T-helper 17 cell (primary cell): Measurements from ENCODE around the gene BLOC1S2. TPM values are rescaled to one million over a fixed set of nuclear protein-coding genes. Genes with fewer than 3 reads are reported as not detected.

Source experiments
- ATAC-seq: fragments of 150-1000 bp; cut with Tn5 transposase; 2 replicates; pipeline ENCODE4 v1.10.0; 2021; ENCODE audit warnings: mild to moderate bottlenecking, moderate library complexity
- DNase-seq, 3 donors: peaks; one replicate each; pipeline versions ENCODE4 v3.0.0 to v3.0.0-alpha.2; 2020 to 2021
- H3K9me3 ChIP-seq: one replicate; pipeline ENCODE4 v1.7.0; 2013; ENCODE audit warnings: low read length, mild to moderate bottlenecking; ENCODE audit not compliant: control insufficient read depth, poor library complexity, severe bottlenecking
- H3K27ac Mint-ChIP-seq: one replicate; pipeline ENCODE4 v1.8.0; 2022; ENCODE audit warnings: mild to moderate bottlenecking, moderate library complexity, mixed read lengths
- H3K27me3 Mint-ChIP-seq: one replicate; pipeline ENCODE4 v1.8.0; 2022; ENCODE audit warnings: mixed read lengths
- H3K36me3 Mint-ChIP-seq: one replicate; pipeline ENCODE4 v1.8.0; 2022; ENCODE audit warnings: low read depth, mixed read lengths
- H3K4me1 Mint-ChIP-seq: one replicate; pipeline ENCODE4 v1.8.0; 2022; ENCODE audit warnings: mild to moderate bottlenecking, mixed read lengths
- H3K4me3 Mint-ChIP-seq: one replicate; pipeline ENCODE4 v1.8.0; 2022; ENCODE audit warnings: mild to moderate bottlenecking, moderate library complexity, mixed read lengths
- total RNA-seq, 4 donors: library from RNA in 2 of 4; stranded (reverse) in 2 of 4; gene quantifications; one replicate each; pipeline ENCODE4 v1.2.3 and lab custom pipeline; 2022 to 2026

BLOC1S2 gene
- 10 to 100 TPM; 40.4 to 58.2 TPM for total RNA-seq
- total RNA-seq (lab: John Stamatoyannopoulos, UW), result 32.3 to 48.4 reads per million in 2 donors

DNA sequence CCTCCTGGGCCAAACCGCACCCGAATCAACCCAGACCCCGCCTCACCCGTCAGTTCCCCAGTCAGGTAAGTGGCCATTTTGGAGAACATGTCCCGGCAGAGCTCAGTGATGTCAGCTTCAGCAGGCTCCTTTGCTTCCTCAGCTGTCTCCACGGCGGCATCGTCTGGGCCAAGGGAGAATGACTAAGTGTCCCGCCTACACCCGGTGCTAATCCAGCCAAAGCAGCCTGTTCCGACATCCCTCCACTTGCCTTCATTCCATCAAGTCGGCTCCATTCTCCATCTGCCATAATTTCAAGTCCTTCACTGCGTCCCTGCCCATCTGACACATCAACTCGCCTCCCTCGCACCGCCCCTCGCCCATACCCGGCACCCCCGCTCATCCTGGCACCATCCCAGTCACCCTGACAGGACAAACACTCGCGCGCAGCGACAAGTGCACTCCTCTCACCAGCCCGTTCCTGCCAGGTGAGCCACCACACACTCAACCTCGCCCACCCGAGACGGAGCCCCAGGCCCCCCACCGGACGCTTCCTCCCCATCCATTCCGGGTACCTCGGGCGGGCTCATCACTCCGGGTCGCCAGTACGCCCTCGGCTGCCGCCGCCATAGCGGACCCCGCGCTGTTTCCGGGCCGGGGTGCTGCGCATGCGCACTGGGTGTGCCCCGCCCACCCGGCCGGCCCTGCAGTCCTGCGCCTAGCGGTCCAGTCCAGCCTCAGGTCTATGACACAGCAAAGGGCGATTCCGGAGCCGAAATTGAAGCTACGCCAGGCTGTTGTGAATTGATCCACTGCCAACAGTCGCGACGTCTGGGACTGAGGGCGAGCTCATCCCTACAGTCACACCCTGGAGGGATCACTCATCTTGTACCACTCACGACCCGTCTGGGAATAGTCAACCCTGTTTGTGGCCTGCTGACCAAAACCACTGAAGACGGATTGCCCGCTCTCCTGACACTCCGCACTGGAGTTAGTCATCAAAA lies at the start of gene BLOC1S2:
BLOC1S2 (minus strand) TSS at position 630 of the 983 bp plus-strand sequence; CDS start at position 609, 21 bp downstream.
- DNase-seq (peak; percentile 82 to 86 (median 83)), ATAC-seq (peak; percentile 88)
- Mint-ChIP-seq H3K27me3 (peaks cover 1% of the 10 kb centered on the region), H3K27ac (peak within 1 kb of the TSS; percentile 99), H3K4me1 (peaks cover 23% of the 10 kb centered on the region), H3K36me3 (peaks cover 6% of the 10 kb centered on the region), H3K4me3 (peak within 1 kb of the TSS; percentile 100)
- H3K9me3 ChIP-seq, result no peaks in the 10 kb centered on the region

DNA sequence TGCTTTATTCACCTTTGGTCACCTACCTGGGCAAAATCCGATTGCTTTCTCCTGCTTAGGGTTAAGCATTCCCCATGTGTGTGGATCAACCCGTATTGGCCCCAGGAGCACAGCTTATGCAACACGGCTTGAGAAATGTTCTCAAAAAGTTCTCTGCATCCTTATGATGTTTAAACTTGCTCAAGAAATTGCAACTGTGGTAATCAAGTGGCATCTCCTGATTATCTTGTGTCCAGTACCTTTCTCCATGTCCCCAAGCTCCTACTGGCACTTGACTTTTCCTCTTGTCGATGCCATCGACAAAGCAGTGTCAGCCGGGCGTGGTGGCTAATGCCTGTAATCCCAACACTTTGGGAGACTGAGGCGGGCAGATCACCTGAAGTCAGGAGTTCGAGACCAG lies 48.3 kb upstream of the BLOC1S2 start:
- H3K27ac Mint-ChIP-seq, result no peak overlapping the region
- no peak overlapping the region for H3K4me3 Mint-ChIP-seq
- no peak for DNase-seq
- H3K36me3 Mint-ChIP-seq, result no peaks in the 10 kb centered on the region
- H3K27me3 Mint-ChIP-seq, result peaks cover 43% of the 10 kb centered on the region
- H3K4me1 Mint-ChIP-seq, result peaks cover 2% of the 10 kb centered on the region
- no peaks in the 10 kb centered on the region for H3K9me3 ChIP-seq
- ATAC-seq, result no peak

DNA sequence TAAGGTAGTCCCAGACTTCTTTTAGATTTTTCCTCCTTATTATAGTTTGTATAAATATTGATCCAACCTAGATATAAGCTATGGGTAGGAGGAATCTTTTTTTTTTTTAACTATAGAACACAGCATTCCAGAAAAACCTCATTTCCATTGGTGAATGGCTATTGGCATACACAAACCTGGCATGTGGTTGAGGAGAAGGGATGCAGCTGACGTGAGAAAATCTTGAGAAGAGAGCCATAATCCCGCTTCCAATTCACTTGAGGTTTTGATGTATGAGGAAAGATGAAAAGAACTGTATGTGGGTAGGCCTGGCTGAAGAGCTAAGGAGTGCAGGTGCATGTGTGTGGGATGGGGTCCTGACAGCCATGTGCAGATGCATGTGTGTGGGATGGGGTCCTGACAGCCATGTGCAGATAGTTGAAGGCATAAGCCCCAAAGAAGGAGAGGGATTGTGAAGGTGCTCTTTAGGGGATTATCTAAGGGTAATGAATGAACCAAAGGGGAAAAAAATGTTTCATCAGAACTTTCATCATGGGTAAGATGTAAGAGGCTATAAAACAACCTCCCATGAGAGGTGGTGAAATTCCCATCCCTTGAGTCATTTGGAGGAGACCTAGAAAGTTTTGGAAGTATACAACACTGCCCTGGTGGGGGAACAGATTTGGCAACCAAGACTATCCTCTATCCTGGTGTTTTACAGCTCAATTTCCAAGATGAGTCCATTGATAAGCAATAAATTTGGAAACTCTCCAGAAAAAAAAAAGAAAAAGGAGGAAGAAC lies 47.4 kb upstream of the BLOC1S2 start:
- DNase-seq, result no peak
- no peak overlapping the region for H3K27ac Mint-ChIP-seq
- H3K9me3 ChIP-seq, result no peaks in the 10 kb centered on the region
- no peak overlapping the region for H3K4me3 Mint-ChIP-seq
- H3K27me3 Mint-ChIP-seq, result peaks cover 52% of the 10 kb centered on the region
- H3K36me3 Mint-ChIP-seq, result no peaks in the 10 kb centered on the region
- no peaks in the 10 kb centered on the region for H3K4me1 Mint-ChIP-seq
- ATAC-seq, result no peak

DNA sequence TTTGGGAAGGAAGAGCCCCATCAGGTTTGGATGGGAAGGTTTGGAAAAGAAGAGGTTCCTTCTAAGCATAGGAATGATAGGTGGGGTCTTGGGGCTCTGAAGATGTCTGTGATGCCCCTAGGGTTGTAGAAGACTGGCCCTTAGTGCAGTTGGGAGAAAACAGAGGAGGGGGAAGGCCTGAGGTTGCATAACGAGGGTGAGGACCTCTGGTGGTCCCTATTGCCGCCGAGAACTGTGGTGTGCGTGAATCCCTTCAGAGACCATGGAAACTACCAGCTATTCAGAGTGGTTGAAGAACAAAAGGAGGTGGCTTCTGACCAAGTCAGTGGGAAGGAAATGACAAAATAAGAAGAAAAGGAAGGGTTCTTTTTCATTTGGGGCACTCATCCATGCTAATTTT lies 46.6 kb upstream of the BLOC1S2 start:
- H3K9me3 ChIP-seq, result no peaks in the 10 kb centered on the region
- no peak overlapping the region for H3K27ac Mint-ChIP-seq
- no peak overlapping the region for H3K4me3 Mint-ChIP-seq
- peaks cover 55% of the 10 kb centered on the region for H3K27me3 Mint-ChIP-seq
- ATAC-seq, result no peak
- no peaks in the 10 kb centered on the region for H3K4me1 Mint-ChIP-seq
- H3K36me3 Mint-ChIP-seq, result no peaks in the 10 kb centered on the region
- no peak for DNase-seq

DNA sequence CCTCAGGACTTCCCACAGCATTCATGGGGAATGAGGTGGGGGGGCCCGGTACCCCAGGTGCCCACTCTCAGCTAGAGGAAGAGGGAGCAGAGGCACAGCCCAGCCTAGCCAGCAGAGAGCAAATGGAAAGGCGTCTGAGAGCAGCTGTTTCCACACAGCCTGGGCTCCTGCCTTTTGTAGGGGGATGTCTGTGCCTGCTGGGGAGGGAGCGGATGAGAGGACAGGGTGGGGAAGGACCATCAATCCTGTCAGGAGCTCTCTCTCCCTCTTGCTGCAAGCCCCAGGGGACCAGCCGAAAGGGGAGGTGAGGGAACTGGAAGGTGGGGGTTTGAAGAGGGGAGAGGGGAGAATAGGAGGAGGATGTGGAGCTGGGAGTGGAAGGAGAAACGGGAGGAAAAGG lies 43.6 kb upstream of the BLOC1S2 start, which contains the start of gene PKD2L1:
PKD2L1 (minus strand) TSS at position 150 of the 400 bp plus-strand sequence; CDS start at position 25, 125 bp downstream.
- H3K27ac Mint-ChIP-seq, result no peak within 1 kb of the TSS
- peaks cover 5% of the 10 kb centered on the region for H3K4me1 Mint-ChIP-seq
- H3K36me3 Mint-ChIP-seq, result no peaks in the 10 kb centered on the region
- no peak within 1 kb of the TSS for H3K4me3 Mint-ChIP-seq
- ATAC-seq, result no peak
- peaks cover 69% of the 10 kb centered on the region for H3K27me3 Mint-ChIP-seq
- no peak for DNase-seq
- no peaks in the 10 kb centered on the region for H3K9me3 ChIP-seq

DNA sequence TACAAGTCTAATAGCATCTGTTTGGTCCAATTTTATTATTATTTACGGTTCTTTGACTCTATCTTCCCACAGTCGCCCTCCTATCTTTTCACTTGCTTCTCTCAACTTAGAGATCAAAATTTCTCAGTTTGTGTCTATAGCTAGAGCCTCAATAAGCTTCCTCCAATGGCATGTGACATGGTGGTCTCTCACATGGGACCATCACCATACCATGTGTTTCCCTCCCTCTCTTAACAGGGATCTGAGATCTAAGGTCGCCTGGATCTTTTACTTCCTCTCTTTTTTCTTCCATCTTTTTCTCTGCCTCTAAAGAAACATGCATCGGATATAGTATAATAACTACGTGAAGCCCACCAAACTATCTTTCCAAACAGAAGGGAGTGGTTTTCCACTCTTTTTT lies 41.7 kb upstream of the BLOC1S2 start:
- DNase-seq (no peak), ATAC-seq (no peak)
- peaks cover 61% of the 10 kb centered on the region for H3K27me3 Mint-ChIP-seq
- peaks cover 5% of the 10 kb centered on the region for H3K4me1 Mint-ChIP-seq
- H3K27ac Mint-ChIP-seq, result no peak overlapping the region
- H3K36me3 Mint-ChIP-seq, result no peaks in the 10 kb centered on the region
- no peaks in the 10 kb centered on the region for H3K9me3 ChIP-seq
- no peak overlapping the region for H3K4me3 Mint-ChIP-seq

DNA sequence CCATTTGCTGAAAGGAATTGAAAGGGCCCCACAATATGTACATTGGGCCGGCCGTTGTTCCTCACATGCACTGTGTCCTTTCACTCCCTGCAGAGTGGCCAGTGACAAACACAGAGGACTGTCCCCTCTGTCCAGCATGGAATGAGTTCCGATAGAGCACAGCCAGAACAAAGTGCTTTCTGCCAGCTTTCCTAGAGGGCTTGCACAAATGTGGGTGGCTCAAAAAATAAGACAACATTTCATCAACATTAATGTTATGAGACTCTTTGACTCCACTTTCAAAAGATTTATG lies 41.2 kb upstream of the BLOC1S2 start:
- no peaks in the 10 kb centered on the region for H3K9me3 ChIP-seq
- H3K4me1 Mint-ChIP-seq, result peaks cover 5% of the 10 kb centered on the region
- no peak for ATAC-seq
- H3K27me3 Mint-ChIP-seq, result peaks cover 56% of the 10 kb centered on the region
- no peak overlapping the region for H3K4me3 Mint-ChIP-seq
- no peaks in the 10 kb centered on the region for H3K36me3 Mint-ChIP-seq
- H3K27ac Mint-ChIP-seq, result no peak overlapping the region
- DNase-seq, result no peak

DNA sequence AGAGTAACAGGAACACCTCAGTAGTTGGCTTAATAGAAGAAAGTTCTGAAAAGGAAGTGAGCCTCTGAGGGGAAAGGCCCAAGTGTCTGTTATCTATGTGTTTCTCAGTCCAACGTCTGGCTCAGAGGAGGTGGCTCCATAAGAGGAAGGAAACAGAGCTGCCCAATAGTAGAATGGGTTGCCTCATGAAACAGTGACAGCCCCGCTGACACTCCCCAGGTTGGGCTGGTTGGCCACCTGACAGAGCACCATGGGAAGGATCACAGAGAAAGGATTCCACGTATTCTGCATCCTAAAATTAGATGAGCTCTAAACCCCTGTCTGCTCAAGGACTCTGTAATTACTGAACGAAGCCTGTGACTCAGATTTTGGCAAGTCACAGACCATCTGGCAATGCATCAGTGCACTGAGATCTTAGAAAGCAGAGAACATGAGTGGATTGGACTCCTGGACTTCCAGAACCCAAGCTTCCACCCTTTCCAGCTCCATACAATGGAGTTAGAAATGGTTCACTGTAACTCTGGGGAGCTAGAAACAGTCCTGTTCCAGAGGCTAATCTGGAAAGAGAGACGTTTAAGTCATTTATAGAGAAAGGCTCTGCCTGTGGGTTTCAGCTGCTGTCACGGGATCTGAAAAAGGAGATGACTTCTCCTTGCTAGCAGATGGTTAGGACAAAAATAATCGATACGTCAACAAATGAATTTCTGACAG lies 40.7 kb upstream of the BLOC1S2 start:
- H3K36me3 Mint-ChIP-seq, result no peaks in the 10 kb centered on the region
- peaks cover 53% of the 10 kb centered on the region for H3K27me3 Mint-ChIP-seq
- H3K9me3 ChIP-seq, result no peaks in the 10 kb centered on the region
- ATAC-seq (peak; percentile 92), DNase-seq (no peak)
- peaks cover 5% of the 10 kb centered on the region for H3K4me1 Mint-ChIP-seq
- H3K4me3 Mint-ChIP-seq, result no peak overlapping the region
- peak overlapping the region; percentile 16 for H3K27ac Mint-ChIP-seq

DNA sequence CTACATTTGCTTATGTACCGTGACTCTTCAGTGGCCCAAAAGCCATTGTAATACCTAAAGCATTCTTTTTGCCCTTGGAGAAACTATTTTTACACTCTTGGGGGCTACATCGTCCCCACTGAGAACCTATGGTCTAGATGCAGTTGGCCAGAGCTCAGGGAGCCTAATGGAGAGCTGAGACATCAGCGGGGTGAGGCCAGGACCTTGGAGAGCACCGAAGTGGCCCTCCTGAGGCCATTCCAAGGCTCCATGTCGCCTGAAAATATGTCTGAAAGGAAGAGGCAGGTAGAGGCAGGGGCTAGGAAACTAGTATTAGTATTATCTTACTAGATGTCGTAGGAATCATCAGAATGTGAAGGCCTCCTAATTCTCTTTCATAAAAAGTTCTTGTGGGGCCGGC lies 38.7 kb upstream of the BLOC1S2 start:
- Mint-ChIP-seq H3K36me3 (no peaks in the 10 kb centered on the region), H3K4me3 (no peak overlapping the region), H3K27ac (no peak overlapping the region), H3K4me1 (peaks cover 5% of the 10 kb centered on the region), H3K27me3 (peaks cover 40% of the 10 kb centered on the region)
- no peak for DNase-seq
- no peak for ATAC-seq
- no peaks in the 10 kb centered on the region for H3K9me3 ChIP-seq

DNA sequence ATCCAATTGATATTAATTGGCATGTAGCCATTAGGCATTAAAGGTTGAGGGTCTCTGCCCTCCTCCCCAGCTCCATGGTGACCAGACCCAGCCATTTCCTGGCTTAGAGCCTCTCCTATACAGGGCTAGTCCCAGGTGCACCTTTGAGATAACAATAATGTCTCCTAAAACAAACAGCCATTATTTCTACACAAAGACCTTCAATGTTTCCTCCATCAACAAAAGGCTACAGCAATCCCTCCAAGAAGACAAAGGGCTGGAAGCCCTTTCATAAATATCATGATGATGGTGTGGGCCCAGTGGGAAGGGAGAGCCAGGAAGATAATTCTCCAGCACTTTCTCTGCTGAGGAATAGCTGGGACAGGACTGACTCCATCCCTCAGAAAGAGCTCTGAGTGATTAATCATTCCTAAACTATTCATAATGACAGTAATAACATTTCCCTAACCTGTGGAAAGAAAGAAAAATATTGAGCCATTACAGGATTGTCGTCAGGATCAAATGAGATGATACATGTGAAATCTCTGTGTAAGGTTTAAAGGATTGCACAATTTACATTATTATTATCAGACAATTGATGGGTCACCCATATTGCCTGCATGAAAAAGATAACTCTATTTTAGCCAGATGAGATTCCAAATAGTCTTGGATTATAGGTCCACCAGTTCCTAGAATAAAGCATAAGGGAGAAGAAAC lies 33.4 kb upstream of the BLOC1S2 start:
- Mint-ChIP-seq H3K4me1 (no peaks in the 10 kb centered on the region), H3K27me3 (peaks cover 39% of the 10 kb centered on the region)
- ATAC-seq, result no peak

DNA sequence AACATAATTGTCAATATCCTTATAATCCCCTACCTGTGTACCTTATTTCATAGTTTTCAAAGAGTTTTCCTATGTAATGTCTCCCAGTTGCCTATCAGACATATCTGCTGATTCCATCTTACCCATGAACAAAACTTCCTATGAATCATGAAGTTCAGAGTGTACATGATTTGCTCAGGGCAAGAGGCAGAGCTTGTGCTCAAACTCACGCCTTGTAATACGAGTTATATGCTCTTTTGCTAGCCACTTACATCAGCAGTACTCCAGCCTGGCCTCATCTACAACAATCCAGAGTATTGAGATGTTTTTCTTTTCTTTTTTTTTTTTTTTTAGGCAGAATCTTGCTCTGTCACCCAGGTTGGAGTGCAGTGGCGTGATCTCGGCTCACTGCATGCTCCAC lies 31.7 kb upstream of the BLOC1S2 start:
- no peaks in the 10 kb centered on the region for H3K4me1 Mint-ChIP-seq
- H3K36me3 Mint-ChIP-seq, result peaks cover 2% of the 10 kb centered on the region

More for the DNA sequence above, 33.4 kb upstream of the BLOC1S2 start:
- H3K36me3 Mint-ChIP-seq, result no peaks in the 10 kb centered on the region
- no peak overlapping the region for H3K4me3 Mint-ChIP-seq
- H3K9me3 ChIP-seq, result no peaks in the 10 kb centered on the region
- DNase-seq, result no peak
- H3K27ac Mint-ChIP-seq, result no peak overlapping the region

DNA sequence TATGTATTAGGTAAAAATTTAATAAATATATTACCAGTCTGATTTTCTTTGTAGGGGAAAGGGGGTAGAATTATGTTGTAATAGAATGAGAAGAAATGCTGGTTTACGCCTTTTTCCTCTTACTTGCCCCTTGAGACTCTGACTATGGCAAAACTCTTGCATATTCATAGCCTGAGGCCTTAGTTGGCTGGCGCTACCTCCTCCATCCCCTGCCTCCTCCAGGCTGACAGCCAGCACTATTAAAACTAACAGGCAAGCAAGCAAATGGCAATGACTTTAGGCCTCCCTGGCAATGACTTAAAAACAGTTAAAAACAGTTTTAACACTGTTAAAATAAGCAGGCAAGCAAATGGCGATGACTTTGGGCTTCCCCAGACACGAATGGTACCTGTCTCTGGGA lies 29.1 kb upstream of the BLOC1S2 start:
- H3K4me1 Mint-ChIP-seq, result no peaks in the 10 kb centered on the region

More for the DNA sequence above, 31.7 kb upstream of the BLOC1S2 start:
- no peak overlapping the region for H3K27ac Mint-ChIP-seq
- DNase-seq (no peak), ATAC-seq (no peak)
- no peaks in the 10 kb centered on the region for H3K9me3 ChIP-seq
- peaks cover 48% of the 10 kb centered on the region for H3K27me3 Mint-ChIP-seq
- H3K4me3 Mint-ChIP-seq, result no peak overlapping the region

More for the DNA sequence above, 29.1 kb upstream of the BLOC1S2 start:
- DNase-seq (no peak), ATAC-seq (no peak)
- H3K27me3 Mint-ChIP-seq, result peaks cover 72% of the 10 kb centered on the region
- no peak overlapping the region for H3K4me3 Mint-ChIP-seq
- peaks cover 5% of the 10 kb centered on the region for H3K36me3 Mint-ChIP-seq
- H3K9me3 ChIP-seq, result no peaks in the 10 kb centered on the region
- no peak overlapping the region for H3K27ac Mint-ChIP-seq
